ENCODE data around the gene OXLD1.

OXLD1 gene

GRCh38 chr17:81691196-81691595 lies 24.8 kb upstream of the OXLD1 start:
- DNase-seq (ENCODE audit: low spot score): no peak
- TF ChIP-seq CTCF (IDR thresholded peaks at IDR 0.05; ENCODE audit: extremely low read depth, missing control alignments): no peak

- no peak for DNase-seq (ENCODE audit: low spot score)
- no peak for TF ChIP-seq CTCF (IDR thresholded peaks at IDR 0.05; ENCODE audit: extremely low read depth, missing control alignments)
Observed at GRCh38 chr17:81690549-81690948, 24.1 kb upstream of the OXLD1 start.

- no peak for DNase-seq (ENCODE audit: low spot score)
- no peak for TF ChIP-seq CTCF (IDR thresholded peaks at IDR 0.05; ENCODE audit: extremely low read depth, missing control alignments)
Observed at GRCh38 chr17:81690066-81690465, 23.7 kb upstream of the OXLD1 start.

- DNase-seq (ENCODE audit: low spot score): no peak
- TF ChIP-seq CTCF (IDR thresholded peaks at IDR 0.05; ENCODE audit: extremely low read depth, missing control alignments): no peak
Observed at GRCh38 chr17:81688616-81689015, 22.2 kb upstream of the OXLD1 start.

- TF ChIP-seq CTCF (IDR thresholded peaks at IDR 0.05; ENCODE audit: extremely low read depth, missing control alignments): no peak
- no peak for DNase-seq (ENCODE audit: low spot score)
Observed at GRCh38 chr17:81687770-81688541, 21.6 kb upstream of the OXLD1 start.

GRCh38 chr17:81686614-81687013 lies 20.2 kb upstream of the OXLD1 start:
- no peak for TF ChIP-seq CTCF (IDR thresholded peaks at IDR 0.05; ENCODE audit: extremely low read depth, missing control alignments)
- no peak for DNase-seq (ENCODE audit: low spot score)

GRCh38 chr17:81685108-81685507 lies 18.7 kb upstream of the OXLD1 start:
- DNase-seq (ENCODE audit: low spot score): no peak
- no peak for TF ChIP-seq CTCF (IDR thresholded peaks at IDR 0.05; ENCODE audit: extremely low read depth, missing control alignments)

All from GM20000 (cell line).